G401.6 (cell line): ENCODE results near the gene CPT2.
A peak's percentile ranks its signal among the peaks of the same experiment; 100 is the strongest.

Source experiments
- FAIRE-seq: peaks from 2 replicates; lab custom pipeline; 2012; peaks lifted over from hg19 to GRCh38; lab: Jason Lieb, UNC

The CPT2 gene

DNA sequence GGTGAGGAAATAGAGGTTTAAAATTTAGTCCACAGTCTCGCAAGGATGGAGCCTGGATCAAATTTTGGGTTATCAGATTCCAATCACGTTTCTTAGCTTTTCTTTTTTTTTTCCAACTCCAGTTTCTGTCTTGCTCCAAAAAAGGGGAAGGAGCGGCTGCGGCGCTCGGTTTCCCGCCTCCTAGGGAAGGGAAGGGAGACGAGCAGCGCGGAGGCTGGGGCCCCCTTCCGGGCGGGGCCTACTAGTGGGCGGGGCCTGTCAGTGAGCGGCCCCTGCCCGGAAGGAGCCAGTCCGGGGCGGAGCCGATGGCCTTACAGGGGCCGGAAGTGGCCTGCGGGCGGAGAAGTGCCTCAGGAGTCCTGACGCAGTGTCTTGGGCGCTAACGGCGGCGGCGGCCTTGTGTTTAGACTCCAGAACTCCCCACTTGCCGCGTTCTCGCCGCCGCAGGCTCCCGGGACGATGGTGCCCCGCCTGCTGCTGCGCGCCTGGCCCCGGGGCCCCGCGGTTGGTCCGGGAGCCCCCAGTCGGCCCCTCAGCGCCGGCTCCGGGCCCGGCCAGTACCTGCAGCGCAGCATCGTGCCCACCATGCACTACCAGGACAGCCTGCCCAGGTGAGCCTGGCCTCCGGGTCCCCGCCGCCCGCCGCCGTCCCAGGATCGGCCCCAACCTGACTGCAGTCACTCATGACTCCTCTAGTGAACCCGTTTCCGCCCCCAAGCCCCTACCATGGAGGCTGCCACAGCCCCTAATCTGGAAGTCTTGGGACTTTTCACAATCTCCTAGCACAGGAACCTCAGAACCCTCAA lies at the start of gene CPT2:
TSS of gene CPT2 (plus strand) at position 340 of the 806 bp plus-strand sequence. CDS start at position 460, 120 bp downstream.
- FAIRE-seq, result peak; percentile 90

DNA sequence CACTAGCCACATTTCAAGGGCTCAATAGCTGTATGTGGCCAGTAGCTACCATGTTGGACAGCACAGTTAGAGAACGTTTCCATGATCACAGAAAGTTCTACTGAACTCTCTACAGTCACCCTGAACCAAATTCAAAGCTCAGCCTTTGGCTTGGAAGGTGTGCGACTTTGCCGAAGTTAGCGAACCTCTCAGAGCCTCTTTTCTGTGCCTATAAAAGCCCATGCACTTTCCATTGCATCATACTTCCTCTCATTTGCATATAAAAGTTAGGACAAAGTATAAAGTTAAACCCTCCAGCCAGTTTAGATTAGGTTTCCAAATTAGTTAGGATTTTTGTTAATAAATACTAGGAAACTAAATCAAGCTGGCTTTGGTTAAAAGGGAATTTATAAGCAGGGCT lies 49.5 kb upstream of the CPT2 start:
- no peak for FAIRE-seq

DNA sequence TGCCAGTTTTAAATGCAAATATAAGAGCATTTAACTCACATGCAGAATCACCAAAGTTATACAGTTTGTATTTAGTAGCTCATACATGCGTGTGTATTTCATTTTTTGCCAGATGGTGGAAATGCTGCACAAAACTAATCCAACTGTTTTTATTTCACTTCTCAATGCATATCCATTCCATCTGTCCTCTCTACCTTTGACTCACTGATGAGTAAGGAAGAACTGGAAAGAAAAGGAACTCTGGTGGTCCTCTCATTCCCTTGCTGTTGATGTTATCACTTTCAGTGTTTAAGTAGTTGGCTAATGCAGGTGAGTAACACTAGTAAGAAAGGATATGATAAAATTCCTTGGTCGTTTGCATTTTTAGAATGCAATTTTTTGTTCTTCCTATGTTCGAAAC lies 48.5 kb upstream of the CPT2 start:
- FAIRE-seq, result no peak

DNA sequence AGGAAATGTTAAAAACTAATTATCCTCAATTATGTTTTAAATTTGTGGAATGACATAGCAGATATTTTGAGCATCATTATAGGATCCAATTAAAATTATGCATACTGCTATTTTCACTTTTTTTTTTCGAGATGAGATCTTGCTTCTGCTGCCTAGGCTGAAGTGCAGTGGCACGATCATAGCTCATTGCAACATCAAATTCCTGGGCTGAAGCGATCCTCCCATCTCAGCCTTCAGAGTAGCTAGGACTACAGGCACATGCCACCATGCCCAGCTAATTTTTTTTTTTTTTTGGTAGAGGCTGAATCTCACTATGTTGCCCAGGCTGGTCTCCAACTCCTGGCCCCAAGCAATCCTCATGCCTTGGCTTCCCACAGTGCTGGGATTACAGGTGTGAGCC lies 42.9 kb upstream of the CPT2 start:
- FAIRE-seq, result no peak

DNA sequence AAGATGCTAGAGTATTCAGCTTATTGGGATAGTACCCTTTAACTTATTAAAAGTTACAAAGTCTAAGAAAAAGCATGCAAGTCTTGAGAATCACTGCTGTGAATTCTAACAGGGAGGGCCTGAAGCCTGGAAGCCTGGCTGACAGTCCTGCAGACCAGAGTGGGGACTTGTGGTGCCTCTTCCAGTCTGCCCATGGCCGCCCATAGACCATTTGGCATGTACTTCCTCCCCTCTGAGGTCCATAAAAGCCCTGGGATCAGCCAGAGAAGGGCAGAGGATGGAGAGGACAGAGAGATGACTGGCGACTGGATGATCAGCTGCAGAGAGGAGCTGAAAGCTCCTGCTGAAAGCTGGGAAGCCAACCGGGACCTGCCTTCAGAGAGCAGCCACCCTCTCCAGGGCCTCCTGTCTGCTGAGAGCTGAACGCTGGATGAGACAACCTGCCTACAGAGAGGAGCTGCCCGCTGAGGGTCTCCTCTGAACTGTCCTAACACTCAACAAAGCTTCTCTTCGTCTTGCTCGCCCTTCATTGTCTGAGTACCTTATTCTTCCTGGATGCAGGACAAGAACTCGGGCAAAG lies 41.7 kb upstream of the CPT2 start:
- no peak for FAIRE-seq

DNA sequence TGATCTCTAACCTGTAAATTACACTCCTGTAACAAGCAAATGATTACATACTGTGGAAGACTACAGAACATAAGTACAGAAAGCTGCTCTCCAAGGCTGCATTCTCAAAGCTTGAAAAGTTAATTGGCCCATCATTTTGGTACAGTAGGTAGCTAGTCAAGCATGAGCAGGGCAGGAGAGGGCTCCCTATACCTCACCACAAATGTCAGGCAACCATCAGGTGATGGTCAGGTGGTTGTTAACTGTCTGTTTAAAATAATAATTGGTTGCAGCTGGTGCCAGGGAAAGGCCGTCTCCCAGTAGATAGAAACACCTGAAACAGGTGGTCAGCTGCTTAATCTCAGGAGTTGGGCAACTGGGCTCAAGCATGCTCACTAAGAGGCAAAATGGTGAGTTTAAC lies 41.1 kb upstream of the CPT2 start:
- no peak for FAIRE-seq

DNA sequence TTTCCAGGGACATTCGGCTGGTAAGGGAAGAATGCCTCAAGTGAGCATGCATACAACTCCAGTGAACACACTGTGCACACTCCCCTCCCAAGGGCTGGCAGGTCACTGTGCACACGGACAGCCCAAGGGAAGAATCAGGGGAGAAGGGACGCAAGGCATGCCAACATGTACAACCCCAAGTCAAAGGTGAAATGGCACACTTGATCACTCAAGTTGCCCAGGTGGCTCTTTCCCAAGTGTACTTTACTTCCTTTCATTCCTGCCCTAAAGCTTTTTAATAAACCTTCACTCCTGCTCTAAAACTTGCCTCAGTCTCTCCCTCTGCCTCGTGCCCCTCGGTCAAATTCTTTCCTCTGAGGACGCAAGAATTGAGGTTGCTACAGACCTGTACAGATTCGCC lies 40.7 kb upstream of the CPT2 start:
- no peak for FAIRE-seq

DNA sequence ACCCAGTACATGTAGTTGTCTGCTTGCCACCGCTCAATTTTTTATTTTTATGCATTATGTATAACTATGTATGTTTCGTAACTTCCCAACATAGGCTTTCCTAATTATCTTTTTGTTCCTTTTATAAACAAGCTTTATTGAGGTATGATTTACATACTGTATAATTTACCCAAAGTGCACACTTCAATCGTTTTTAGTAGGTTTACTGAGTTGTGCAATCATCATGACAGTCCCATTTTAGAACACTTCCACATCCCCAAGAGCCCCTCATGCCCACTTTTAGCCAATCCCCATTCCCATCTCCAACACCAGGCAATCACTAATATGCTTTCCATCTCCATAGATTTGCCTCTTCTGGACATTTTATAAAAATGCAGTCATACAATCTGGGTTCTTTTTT lies 39.8 kb upstream of the CPT2 start:
- FAIRE-seq, result no peak

DNA sequence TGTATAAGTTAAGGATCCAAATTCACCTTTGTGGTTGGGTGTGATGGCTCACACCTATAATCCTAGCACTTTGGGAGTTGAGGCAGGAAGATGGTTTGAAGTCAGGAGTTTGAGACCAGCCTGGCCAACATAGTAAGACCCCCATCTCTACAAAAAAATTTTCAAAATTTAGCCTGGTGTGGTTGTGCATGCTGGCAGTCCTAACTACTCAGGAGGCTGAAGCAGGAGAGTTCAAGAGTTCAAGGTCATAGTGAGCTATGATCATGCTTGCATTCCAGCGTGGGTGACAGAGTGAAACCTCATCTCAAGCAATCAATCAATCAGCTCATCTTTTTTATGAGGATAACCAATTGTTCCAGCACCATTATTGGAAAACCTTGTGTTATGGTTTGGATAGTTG lies 37.7 kb upstream of the CPT2 start:
- FAIRE-seq, result no peak

DNA sequence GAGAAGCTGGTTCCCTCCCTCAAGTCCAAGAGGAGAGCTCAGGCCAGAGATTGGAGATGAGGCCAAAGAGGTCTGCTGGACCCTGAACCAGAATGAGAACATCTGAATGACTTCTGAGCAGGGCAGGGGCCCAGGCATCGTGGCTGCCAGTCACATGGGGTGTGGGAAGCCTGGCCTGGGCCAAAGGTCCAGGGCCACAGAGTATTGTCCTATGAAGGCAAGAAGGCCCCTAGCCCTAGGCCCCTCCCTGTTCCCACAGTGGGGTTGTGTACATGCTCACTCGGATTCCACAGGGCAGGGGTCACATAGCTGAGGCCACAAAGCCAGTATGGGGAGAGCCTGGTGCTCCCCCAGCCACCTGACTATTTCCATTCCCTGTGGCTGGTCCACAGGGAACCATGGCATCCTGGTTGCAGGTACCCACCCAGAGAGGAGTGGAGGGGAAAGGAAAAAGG lies 35.7 kb upstream of the CPT2 start:
- FAIRE-seq, result no peak

DNA sequence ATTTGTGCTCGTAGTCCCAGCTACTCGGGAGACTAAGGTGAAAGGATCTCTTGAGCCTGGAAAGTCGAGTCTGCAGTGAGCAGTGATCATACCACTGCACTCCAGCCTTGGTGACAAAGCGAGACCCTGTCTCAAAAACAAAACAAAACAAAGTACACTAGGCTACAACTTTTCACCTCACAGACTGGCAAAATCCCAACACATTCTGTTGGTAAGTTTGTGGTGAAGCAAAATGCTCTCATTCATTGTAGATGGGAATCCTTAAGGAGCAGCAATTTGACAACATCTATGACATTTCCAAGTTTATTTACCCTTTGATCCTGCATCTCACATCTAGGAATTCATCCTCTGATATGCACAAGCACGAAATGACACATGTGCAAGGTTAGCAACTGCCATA lies 34.0 kb upstream of the CPT2 start:
- no peak for FAIRE-seq

DNA sequence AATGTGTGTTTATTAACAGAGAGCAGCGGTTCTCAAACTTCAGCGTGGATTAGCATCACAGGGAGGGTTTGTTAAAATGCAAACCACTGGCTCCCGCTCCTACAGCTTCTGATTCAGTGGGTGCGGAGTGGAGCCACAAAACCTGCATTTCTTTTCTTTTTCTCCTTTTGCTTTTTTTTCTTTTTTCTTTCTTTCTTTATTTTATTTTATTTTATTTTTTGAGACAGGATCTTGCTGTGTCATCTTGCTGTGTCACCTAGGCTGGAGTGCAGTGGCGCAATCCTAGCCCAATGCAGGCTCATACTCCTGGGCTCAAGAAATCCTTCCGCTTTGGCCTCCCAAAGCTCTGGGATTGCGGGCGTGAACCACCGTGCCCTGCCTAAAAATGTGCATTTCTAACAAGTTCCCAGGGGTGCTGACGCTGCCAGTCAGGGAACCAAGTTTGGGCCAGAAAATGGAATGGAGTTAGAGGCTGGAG lies 33.3 kb upstream of the CPT2 start:
- no peak for FAIRE-seq

DNA sequence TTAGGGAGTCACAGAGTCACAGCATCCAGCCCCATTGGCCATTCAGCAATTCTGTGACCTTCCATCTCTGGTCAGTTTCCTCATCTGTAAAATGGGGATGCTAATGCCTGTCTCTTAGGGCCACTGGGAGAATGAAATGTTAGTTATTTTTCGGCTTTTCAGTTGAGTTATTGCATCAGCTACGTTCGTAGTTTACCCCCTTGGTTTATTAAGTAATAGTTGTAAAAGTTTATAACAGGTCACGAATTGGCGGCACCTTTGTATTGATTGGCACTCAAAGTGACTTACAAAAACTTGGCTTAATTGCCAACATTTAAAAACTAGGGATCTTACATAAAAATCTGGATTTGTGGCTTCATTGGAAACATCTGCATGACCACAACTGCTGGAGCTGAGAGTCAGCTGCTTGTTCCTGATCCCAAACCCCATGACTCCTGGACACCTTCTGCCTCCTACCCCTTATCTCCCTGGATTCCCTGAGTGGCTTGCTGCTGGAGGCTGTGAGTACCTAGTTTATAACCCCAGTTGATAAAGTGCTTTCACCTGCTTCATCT lies 31.1 kb upstream of the CPT2 start:
- no peak for FAIRE-seq

DNA sequence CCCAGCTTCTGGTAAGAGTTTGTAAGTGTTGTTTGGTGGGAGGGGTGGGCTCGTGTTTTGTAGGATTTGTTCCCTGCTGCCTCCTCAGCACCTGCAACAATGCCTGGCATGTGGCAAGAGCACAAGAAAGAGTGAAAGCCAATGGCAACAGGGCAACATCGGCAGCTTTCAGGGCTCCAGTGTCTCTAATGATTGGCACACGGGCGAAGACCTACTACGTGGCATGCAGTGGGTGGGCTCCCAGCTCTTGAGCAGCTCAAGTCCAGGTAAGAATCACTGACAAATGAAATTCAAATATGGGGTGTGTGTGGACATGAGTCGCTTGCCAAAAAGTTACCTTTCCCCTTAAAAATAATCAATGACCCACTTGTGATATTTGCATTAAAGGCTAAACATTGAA lies 30.3 kb upstream of the CPT2 start:
- FAIRE-seq, result no peak

DNA sequence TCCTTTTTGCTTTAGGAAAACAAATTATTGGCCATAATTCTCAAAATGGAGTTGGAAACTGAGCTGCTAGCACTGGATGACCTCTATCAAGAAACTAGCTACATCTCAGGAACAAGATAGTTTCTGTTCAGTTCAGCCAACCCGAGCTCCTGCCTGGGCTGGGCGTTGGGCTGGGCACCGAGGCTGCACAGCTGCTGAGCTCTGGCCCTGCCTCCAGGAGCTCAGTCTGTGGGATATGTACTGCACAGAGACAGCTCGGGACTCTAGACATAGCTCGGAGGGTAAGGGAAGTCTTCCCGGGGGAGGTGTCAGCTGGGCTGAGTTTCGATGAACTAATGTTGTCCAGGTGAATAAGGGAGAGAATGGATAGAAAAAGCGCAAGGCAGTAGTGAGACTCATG lies 29.7 kb upstream of the CPT2 start:
- no peak for FAIRE-seq

DNA sequence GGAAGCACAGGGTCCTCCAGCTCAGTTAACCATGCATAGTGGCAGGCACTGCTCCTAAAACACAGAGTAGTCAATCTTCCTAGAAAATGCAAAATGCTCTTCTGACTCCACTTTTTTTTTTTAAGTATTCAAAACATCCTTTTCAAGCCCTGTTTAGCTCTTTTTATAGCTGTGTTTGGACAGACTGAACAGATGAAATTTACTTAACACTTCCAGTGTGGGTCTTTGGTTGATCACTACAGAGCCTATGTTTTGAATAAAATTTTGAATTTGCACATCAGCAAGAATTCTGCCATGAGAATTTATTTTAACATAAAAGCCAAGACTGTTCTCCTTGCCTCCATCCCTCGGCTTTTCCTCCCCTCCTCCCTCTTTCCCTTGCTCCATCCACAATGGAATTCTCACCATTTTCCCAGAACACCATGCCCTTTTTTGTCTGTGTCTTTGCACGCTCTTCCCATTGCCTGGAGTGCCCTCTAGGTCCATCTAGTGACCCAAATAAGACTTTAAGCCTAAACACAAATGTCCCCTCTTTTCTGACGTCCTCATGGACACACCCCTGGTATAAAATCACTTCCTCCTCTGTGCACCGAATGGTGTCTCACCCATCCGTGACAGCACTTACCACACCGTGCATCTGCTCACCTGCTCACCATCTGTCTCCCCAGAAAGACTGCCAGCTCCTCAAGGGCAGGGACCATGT lies 24.0 kb upstream of the CPT2 start:
- FAIRE-seq, result no peak

DNA sequence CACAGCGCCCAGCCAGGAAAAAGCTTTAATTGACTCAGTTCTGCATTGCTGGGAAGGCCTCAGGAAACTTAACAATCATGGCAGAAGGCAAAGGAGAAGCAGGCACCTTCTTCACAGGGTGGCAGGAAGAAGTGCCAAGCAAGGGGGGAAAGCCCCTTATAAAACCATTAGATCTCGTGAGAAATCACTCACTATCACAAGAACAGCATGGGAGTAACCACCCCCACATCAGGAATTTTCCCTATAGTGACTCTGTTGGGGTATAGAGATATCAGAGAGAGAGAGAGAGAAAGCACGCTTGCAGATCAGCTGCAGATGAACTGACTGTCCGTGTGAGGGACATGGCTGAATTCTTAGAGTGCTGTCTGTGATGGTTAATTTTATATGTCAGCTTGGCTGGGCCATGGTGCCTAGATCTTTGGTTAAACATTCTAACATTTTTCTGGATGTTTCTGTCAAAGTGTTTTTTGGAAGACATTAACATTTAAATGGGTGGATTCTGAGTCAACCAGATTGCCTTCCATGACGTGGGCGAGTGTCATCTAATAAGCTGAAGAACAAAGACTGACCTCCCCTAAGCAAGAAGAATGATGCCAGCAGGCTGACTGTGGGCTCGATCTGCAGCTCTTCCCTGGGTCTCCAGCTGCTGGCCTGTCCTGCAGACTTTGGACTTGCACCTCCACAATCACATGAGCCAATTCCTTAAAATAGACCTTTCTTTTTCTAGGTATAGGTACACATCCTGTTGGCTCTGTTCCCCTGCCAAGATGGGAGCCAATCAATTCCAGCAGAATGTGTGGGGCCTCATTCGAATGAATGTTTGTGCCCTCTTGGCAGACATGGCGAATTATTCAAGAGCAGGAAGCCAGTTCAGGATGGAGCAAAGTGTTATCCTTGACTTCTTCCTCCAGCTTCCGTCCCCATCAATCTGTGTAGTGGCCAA lies 21.4 kb upstream of the CPT2 start:
- no peak for FAIRE-seq

DNA sequence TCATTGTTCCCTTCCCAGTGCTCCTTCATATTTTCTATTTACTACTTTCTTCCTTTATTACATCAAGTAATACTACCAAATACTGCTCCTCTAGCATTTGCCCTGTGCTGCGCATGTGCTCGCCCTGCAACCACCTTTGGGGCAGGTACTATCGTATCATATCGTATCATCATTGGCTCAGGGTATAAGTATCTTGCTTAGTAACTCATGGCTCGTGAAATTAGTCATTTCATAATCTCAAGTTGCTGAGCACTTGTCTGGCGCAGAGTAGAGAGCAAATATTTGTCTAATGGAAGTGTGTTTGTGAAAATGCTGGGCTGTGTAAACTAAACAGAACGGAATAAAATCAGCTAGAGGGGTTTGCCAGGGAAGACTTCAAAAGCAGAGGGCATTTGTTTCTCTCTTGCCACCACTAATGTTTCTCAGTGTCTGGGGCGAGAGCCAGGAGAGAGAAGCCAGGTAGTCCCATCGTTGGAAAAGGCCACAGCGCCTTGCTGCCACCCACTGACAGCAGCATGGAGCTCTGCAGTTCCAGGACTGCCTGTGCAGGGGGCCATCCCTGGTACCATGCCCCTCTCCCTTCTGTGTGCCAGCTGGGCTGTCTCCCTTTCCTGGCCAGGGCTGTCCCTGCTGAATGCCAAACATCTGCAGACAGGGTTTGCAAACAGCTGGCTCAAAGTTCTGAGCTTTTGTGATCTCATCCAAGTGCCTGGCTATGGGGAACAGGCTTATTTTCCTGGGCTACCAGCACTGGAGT lies 20.0 kb upstream of the CPT2 start:
- no peak for FAIRE-seq

DNA sequence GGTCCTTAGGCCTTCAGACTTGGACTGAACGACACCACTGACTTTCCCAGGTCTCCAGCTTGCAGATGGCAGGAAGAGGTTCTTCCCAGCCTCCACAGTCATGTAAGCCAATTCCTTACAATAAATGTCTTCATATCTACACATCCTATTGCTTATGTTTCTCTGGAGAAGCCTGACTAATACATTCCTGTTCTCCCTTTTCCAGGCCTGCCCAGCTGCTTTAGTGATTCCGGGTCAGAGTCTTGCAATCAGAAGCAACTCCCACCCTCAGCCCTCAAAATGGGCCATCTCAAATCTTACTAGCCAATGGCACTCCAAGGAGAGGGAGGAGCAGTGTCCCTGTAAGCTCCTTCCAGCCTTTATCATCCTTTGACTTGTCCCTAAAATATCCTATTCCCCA lies 16.4 kb upstream of the CPT2 start:
- no peak for FAIRE-seq

DNA sequence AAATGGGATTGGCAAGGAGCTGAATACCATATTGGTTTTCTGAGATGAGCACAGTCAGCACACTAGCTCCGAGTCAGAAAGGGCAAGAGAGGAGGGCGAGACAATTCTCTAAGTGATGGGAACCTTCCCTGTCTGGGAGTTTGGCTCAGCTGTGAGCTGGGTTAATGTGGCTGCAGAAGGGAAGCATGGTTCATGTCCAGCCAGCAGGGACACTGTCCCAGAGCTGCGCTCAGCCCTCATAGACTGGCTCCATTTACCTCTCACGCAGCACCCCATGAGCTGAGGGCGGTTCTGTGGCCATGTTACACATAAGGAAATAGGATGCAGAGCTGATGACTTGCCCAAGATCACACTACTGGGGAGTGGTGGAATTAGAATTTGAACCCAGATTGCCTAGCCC lies 15.7 kb upstream of the CPT2 start:
- FAIRE-seq, result no peak

DNA sequence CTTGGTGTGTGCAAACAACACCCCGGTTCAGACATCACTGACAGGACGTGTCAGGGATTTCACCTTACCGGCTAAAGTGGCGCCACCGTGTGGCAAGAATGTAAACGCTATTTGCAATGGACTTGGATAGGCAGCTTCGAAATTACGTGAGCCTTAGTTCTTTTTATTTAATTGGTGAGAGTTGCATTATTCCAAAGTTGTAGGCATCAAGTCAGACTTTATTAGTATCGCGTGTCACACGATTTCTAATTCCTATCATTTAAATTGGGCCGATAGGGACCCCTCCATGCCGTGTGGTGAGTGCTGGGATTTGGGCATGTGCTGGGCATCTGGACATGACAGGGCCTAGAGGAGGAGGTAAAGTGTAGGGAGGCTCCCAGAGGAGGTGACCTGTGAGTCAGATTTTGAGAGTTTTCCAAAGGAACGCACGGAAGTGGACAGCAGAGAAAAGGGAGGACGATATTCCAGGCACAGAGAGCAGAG lies 14.5 kb upstream of the CPT2 start:
- FAIRE-seq, result peak; percentile 75
